SU-DHL-6 (cell line): ENCODE results near the gene APOM.

Experiments used
- H2AFZ ChIP-seq: fragments of 200-600 bp; sonication (generic); 2 replicates; pipeline ENCODE4 v1.6.1; 2014; ENCODE audit warnings: low read depth, mild to moderate bottlenecking, moderate library complexity, mixed read lengths, antibody characterized with exemption, low read length; ENCODE audit not compliant: severe bottlenecking
- H3F3A ChIP-seq: fragments of 200-600 bp; shearing (Covaris generic); 2 replicates; pipeline ENCODE4 v1.6.0; 2016; ENCODE audit warnings: antibody characterized with exemption, mild to moderate bottlenecking; ENCODE audit not compliant: insufficient read depth
- H3K27ac ChIP-seq: fragments of 200-600 bp; sonication (generic); 2 replicates; pipeline ENCODE4 v1.5.1; 2016; ENCODE audit warnings: low read depth, mild to moderate bottlenecking, low read length, moderate library complexity, mixed read lengths
- H3K27me3 ChIP-seq: fragments of 200-600 bp; sonication (generic), shearing (Covaris generic); 2 replicates; pipeline ENCODE4 v1.6.0; 2014; ENCODE audit warnings: mild to moderate bottlenecking, low read length
- H3K36me3 ChIP-seq: fragments of 200-600 bp; sonication (generic); 2 replicates; pipeline ENCODE4 v1.6.1; 2014; ENCODE audit warnings: mild to moderate bottlenecking, low read length, mixed read lengths
- H3K4me2 ChIP-seq: fragments of 300-600, 200-600 bp; shearing (Covaris generic), sonication (generic); 2 replicates; pipeline ENCODE4 v1.6.0; 2014; ENCODE audit warnings: low read length, low read depth, mild to moderate bottlenecking; ENCODE audit not compliant: poor library complexity, severe bottlenecking
- H3K4me3 ChIP-seq: fragments of 200-600 bp; sonication (generic); 2 replicates; pipeline ENCODE4 v1.5.1; 2014; ENCODE audit warnings: antibody characterized with exemption, low read length, mild to moderate bottlenecking, mixed read lengths; ENCODE audit not compliant: insufficient read depth, poor library complexity, severe bottlenecking
- H3K79me2 ChIP-seq: fragments of 200-600 bp; sonication (generic); 2 replicates; pipeline ENCODE4 v1.6.1; 2014; ENCODE audit warnings: mild to moderate bottlenecking, low read length, moderate library complexity; ENCODE audit not compliant: insufficient read depth
- H3K9ac ChIP-seq: fragments of 200-600 bp; sonication (generic); 2 replicates; pipeline ENCODE4 v1.7.0; 2014; ENCODE audit warnings: mild to moderate bottlenecking, low read length
- H3K9me2 ChIP-seq: fragments of 200-600 bp; sonication (generic); replicated peaks from 2 replicates; pipeline ENCODE4 v1.6.1; 2014; ENCODE audit warnings: low read length; ENCODE audit not compliant: insufficient read depth
- H3K9me3 ChIP-seq: fragments of 200-600 bp; sonication (generic); 2 replicates; pipeline ENCODE4 v1.6.1; 2014; ENCODE audit warnings: low read length, mixed read lengths; ENCODE audit not compliant: insufficient read depth
- H4K20me1 ChIP-seq: fragments of 200-600 bp; sonication (generic); 2 replicates; pipeline ENCODE4 v1.6.1; 2014; ENCODE audit warnings: low read depth, mild to moderate bottlenecking, antibody characterized with exemption, low read length, moderate library complexity, mixed read lengths
- EZH2phosphoT487 ChIP-seq: fragments of 200-600 bp; sonication (generic), shearing (Covaris generic); conservative IDR thresholded peaks from 2 replicates; pipeline ENCODE4 v1.6.1; 2018; ENCODE audit warnings: mild to moderate bottlenecking, antibody characterized with exemption, low read length, moderate library complexity, mixed read lengths
- TF ChIP-seq, protein P1 (sequence below): fragments of 200-600 bp; sonication (generic); IDR thresholded peaks from one replicate; pipeline ENCODE4 v1.5.1; 2017; ENCODE audit warnings: antibody characterized with exemption, mild to moderate bottlenecking, low read length, moderate library complexity; ENCODE audit not compliant: insufficient read depth, poor library complexity, severe bottlenecking

Gene APOM

DNA sequence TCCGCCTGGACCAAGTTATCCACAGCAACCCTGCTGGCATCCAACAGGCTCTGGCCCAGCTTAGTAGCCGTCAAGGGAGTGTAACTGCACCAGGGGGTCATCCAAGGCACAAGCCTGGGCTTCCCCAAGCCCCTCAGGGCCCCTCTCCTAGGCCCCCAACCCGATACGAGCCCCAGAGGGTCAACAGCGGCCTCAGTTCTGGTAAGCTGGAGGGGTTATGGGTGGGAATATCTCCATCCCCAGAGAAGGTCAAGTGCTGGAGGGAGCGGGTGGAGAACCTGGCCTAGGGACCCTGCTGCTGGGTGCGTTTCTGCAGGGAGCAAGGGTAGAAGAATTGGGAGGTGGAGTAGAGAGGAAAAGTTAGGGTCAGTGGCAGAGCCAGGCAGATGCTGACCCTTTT lies 22.2 kb upstream of the APOM start:
- H3K36me3 ChIP-seq, result peaks cover 48% of the 10 kb centered on the region
- no peaks in the 10 kb centered on the region for H3K9me3 ChIP-seq
- TF ChIP-seq EZH2phosphoT487, result no peak
- TF ChIP-seq, protein P1, sequence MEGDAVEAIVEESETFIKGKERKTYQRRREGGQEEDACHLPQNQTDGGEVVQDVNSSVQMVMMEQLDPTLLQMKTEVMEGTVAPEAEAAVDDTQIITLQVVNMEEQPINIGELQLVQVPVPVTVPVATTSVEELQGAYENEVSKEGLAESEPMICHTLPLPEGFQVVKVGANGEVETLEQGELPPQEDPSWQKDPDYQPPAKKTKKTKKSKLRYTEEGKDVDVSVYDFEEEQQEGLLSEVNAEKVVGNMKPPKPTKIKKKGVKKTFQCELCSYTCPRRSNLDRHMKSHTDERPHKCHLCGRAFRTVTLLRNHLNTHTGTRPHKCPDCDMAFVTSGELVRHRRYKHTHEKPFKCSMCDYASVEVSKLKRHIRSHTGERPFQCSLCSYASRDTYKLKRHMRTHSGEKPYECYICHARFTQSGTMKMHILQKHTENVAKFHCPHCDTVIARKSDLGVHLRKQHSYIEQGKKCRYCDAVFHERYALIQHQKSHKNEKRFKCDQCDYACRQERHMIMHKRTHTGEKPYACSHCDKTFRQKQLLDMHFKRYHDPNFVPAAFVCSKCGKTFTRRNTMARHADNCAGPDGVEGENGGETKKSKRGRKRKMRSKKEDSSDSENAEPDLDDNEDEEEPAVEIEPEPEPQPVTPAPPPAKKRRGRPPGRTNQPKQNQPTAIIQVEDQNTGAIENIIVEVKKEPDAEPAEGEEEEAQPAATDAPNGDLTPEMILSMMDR, result no peak
- no peak overlapping the region for H3K4me2 ChIP-seq
- 0 out of 2 replicates have a peak, but pooled peaks cover 4% of the 10 kb centered on the region for H3K79me2 ChIP-seq
- no peaks in the 10 kb centered on the region for H3K27me3 ChIP-seq
- H4K20me1 ChIP-seq, result no peaks in the 10 kb centered on the region; the same call in 1 of the 2 replicates
- no peak overlapping the region for H3K9ac ChIP-seq
- H3K27ac ChIP-seq, result no peak overlapping the region
- H2AFZ ChIP-seq, result no peak overlapping the region
- H3K4me3 ChIP-seq, result no peak overlapping the region
- H3F3A ChIP-seq, result peaks cover 46% of the 10 kb centered on the region
- H3K9me2 ChIP-seq, result no peaks in the 10 kb centered on the region

DNA sequence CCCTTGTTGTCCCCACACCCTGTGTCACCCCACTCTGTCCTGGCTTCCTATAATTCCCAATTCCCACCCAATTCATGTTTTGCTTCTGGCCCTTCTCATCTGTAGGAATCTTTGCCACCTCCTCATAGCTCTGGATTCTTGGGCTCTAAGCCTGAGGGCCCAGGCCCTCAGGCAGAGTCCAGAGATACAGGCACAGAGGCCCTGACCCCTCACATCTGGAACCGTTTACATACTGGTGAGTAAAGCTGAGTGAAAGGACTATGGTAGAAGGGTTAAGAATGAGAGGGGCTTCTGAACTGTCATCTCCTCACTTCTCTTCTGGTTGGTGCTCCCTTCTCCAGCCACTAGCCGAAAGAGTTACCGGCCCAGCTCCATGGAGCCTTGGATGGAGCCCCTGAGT lies 21.6 kb upstream of the APOM start:
- Histone ChIP-seq H3K36me3 (peaks cover 42% of the 10 kb centered on the region), H3K27ac (no peak overlapping the region), H3K9me3 (no peaks in the 10 kb centered on the region), H3F3A (peaks cover 53% of the 10 kb centered on the region), H3K9ac (no peak overlapping the region), H3K27me3 (no peaks in the 10 kb centered on the region), H3K9me2 (no peaks in the 10 kb centered on the region), H4K20me1 (no peaks in the 10 kb centered on the region; the same call in 1 of the 2 replicates), H2AFZ (no peak overlapping the region), H3K4me2 (no peak overlapping the region), H3K4me3 (no peak overlapping the region), H3K79me2 (0 out of 2 replicates have a peak, but pooled peaks cover 4% of the 10 kb centered on the region)
- TF ChIP-seq, protein P1, result no peak
- TF ChIP-seq EZH2phosphoT487, result no peak

DNA sequence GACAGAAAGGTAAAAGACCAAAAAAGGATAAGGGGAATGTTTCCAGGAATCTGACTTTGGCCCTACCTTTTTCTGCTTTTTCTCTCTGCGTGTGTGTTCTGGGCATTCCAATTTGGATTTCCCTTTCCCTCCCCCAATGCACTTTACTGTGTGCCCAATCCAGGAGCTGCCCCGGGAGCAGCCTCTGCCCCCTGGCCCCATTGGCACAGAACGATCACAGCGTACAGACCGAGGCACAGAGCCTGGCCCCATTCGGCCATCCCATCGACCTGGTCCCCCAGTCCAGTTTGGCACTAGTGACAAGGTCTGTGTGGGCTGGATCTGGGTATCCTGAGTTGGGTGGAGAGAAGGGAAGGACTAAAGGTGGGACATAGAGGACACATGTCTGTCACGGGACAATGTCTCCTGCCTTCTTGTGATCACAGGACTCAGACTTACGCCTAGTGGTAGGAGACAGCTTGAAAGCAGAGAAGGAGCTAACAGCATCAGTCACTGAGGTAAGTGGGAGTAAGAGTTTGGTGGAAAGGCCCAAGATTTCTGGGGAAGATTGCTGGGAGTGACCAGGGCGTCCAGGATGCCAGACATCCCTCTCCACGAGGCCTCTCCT lies 20.6 kb upstream of the APOM start:
- Histone ChIP-seq H4K20me1 (no peaks in the 10 kb centered on the region; the same call in 1 of the 2 replicates), H2AFZ (no peak overlapping the region), H3K9me2 (no peaks in the 10 kb centered on the region), H3K27me3 (no peaks in the 10 kb centered on the region), H3F3A (peaks cover 57% of the 10 kb centered on the region), H3K9ac (no peak overlapping the region), H3K36me3 (peaks cover 37% of the 10 kb centered on the region; the same call in 1 of the 2 replicates), H3K27ac (no peak overlapping the region), H3K4me2 (no peak overlapping the region), H3K4me3 (no peak overlapping the region), H3K79me2 (0 out of 2 replicates have a peak, but pooled peaks cover 4% of the 10 kb centered on the region), H3K9me3 (no peaks in the 10 kb centered on the region)
- TF ChIP-seq, protein P1, result no peak
